GM12873 (cell line): ENCODE data around the gene ZP4.

Experiments
- CTCF ChIP-seq: IDR thresholded peaks from 2 replicates; pipeline ENCODE4 v1.5.1; 2012; ENCODE audit warnings: low read depth, mild to moderate bottlenecking, moderate library complexity, low read length, control low read depth; ENCODE audit not compliant: insufficient read depth; ENCODE audit errors: missing control alignments

Gene ZP4

GRCh38 chr1:237878406-237878805 is 12.3 kb downstream of the ZP4 start:
- no peak for TF ChIP-seq CTCF

GRCh38 chr1:237877631-237878030 is 13.1 kb downstream of the ZP4 start:
- TF ChIP-seq CTCF, result no peak

GRCh38 chr1:237875291-237875690 is 15.4 kb downstream of the ZP4 start:
- no peak for TF ChIP-seq CTCF

- TF ChIP-seq CTCF, result no peak
These were observed 17.1 kb downstream of the ZP4 start for GRCh38 chr1:237873487-237874211.

- TF ChIP-seq CTCF, result no peak
These were observed 21.7 kb downstream of the ZP4 start for GRCh38 chr1:237868817-237869600.

- no peak for TF ChIP-seq CTCF
These were observed 23.3 kb downstream of the ZP4 start for GRCh38 chr1:237867380-237867888.
